A549 (cell line): ENCODE data around the gene SLC31A1.

Source experiments
- CTCF ChIP-seq: fragments of >200 bp; sonication (Bioruptor Twin); formaldehyde crosslinking; IDR thresholded peaks from 3 replicates; pipeline ENCODE4 v1.5.1; 2016
- EHF ChIP-seq: fragments of 250-450 bp; sonication (Bioruptor Pico); IDR thresholded peaks from 2 replicates; pipeline ENCODE4 v1.5.0; 2020; ENCODE audit warnings: mild to moderate bottlenecking
- RFX5 ChIP-seq: fragments of 450-650 bp; IDR thresholded peaks from 2 replicates; pipeline ENCODE4 v1.7.1; 2014; ENCODE audit warnings: antibody characterized with exemption, mild to moderate bottlenecking, moderate library complexity

DNA sequence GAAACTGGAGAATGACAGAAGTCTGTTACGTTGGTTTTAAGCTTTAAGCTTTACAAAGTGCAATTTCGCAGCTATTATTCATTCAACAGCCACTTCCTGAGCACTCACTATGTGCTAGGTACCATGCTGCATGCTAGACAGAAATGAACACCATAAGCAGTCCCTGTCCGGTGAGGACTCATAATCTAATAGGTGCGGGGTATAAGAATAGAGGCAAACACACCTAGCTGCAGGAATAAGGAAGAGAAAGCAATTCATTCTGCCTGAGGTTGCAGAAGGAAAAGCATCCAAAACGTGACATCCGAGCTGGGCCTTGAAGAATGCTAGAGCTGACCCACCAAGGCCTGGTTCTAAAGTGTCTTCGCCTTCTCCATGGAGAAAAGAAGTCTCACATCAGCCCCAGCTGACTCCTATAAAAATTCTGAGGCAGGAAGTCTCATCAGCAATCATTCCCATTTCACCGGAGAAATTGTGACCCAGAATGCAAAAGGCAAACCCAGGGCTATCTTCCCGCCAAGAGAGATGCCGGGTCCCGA lies 809 bp upstream of the SLC31A1 start:
- TF ChIP-seq CTCF, result no peak
- no peak for TF ChIP-seq RFX5
- TF ChIP-seq EHF (CRISPR knock-in tag), result no peak
